GM12864 (cell line): Measurements from ENCODE around the gene AP5Z1.

Experiments
- DNase-seq: peaks from one replicate; pipeline ENCODE4 v3.0.0-alpha.2; 2011; ENCODE audit warnings: low read depth
- H3K4me3 ChIP-seq: 2 replicates; pipeline ENCODE4 v1.5.1; 2011; ENCODE audit warnings: mild to moderate bottlenecking, low read depth, low read length, control low read depth
- TF ChIP-seq, protein P1 (sequence below): IDR thresholded peaks from 2 replicates; pipeline ENCODE4 v1.5.1; 2011; ENCODE audit warnings: low read depth, mild to moderate bottlenecking, moderate library complexity, low read length, control low read depth, inconsistent platforms; ENCODE audit errors: missing control alignments

Gene AP5Z1

DNA sequence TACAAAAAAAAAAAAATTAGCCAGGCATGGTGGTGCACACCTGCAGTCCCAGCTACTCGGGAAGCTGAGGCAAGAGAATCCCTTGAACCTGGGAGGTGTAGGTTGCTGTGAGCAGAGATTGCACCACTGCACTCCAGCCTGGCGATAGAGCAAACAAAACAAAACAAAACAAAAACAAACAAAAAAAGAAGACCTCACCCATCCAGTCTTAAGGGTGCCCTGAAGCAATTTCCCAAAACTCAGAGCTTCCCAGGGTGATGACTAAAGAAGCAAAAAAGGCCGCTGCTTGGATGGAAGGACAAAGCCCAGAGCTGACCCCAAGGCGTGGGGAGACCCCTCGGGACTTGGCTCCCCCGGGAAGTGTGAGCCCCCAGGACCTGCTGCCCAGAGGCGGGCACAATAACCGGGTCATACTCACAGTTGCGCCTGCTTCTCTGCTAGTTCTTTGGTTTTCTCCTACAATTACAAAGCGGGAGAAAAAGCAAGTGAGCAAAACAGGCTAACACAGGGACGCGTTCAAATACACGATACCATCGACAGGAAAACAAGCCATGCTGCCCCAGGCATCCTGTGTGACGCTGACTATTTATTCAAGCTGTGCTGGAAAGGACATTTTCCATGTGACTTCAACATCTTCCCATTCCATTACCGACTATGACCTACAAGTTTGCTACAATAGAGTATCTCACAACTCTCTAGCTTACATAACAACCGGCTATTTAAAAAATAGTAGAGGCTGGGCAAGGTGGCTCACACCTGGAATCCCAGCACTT is 56.5 kb downstream of the AP5Z1 start:
- TF ChIP-seq, protein P1, sequence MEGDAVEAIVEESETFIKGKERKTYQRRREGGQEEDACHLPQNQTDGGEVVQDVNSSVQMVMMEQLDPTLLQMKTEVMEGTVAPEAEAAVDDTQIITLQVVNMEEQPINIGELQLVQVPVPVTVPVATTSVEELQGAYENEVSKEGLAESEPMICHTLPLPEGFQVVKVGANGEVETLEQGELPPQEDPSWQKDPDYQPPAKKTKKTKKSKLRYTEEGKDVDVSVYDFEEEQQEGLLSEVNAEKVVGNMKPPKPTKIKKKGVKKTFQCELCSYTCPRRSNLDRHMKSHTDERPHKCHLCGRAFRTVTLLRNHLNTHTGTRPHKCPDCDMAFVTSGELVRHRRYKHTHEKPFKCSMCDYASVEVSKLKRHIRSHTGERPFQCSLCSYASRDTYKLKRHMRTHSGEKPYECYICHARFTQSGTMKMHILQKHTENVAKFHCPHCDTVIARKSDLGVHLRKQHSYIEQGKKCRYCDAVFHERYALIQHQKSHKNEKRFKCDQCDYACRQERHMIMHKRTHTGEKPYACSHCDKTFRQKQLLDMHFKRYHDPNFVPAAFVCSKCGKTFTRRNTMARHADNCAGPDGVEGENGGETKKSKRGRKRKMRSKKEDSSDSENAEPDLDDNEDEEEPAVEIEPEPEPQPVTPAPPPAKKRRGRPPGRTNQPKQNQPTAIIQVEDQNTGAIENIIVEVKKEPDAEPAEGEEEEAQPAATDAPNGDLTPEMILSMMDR, result no peak
- no peak overlapping the region for H3K4me3 ChIP-seq
- DNase-seq, result no peak

DNA sequence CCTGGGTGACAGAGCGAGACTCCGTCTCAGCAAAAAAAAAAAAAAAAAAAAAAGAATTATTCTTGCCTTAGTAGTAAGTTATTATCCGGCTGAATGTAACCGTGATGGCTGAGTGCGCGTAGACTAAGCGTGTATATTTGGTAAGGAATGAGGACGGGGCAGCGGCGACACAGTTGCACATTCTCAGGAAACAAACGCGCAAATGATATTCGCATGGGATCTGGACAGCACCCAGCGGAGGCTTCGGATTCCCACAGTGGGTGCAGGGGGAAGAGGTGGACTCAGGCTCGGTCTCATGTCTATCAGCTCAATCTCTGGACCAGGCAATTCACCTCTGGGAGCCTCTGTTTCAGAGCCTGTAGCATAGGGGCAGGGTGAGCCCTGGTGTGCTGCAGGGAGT is 57.3 kb downstream of the AP5Z1 start:
- TF ChIP-seq, protein P1, result no peak
- DNase-seq, result no peak
- no peak overlapping the region for H3K4me3 ChIP-seq

DNA sequence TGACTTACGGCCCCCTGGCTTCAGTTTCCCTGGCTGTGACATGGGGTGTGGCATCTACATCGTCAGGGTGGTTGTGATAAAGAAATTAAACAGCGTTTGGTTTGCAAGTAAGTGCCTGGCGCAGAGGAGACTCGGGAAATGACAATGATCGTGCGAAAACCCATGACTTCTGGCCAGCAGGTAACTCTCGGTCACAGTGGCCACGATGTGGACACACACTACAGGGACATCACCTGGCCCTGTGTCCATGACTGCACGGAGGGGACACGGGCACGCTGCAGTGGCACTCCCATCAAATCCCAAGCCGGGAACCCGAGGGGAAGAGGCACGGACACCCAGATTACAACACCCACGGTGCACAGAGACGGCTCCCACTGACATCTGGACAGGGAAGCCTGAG is 57.8 kb downstream of the AP5Z1 start:
- H3K4me3 ChIP-seq, result no peak overlapping the region
- TF ChIP-seq, protein P1, result no peak
- DNase-seq, result no peak

DNA sequence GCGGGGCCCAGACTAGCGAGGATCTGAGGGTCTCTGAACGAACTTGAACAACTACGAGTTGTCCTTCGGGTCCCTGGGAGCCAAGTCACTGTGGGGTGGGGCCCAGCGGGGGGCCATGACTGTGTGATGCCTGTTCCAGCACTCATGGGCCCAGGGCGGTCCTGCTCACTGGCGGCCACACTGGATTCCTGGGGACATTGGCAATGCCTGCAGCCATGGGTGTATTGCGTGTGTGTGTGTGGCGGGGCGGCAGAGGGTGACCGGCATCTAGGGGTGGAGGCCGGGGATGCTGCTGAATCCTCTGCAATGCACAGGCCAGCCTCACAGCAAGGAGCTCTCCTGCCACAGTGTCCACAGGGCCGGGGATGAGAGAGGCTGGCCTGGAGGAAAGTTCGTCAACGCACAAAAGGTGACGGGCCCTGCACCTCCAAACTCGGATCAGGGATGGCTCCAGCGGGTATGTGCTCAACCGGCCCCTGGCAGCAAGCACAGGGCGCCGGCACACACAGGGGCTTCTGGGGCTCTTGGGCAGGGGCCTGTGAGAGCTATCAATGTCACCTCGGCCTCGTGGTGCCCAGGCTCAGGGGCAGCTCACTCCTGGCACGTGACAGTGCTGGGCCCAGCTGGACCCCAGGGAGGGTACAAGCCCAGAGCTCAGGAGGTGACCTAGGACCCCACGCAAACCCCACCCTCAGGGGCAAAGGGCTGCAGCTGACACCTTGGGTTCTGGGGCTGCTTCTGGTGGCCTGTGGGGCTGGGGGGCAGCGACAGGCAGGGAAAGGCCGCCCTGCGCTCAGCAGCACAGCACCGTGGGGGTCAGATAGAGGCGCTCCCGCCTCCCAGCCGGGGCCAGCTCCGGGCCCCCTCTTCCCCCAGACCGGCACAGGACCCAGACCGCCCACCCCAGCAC is 58.5 kb downstream of the AP5Z1 start:
- TF ChIP-seq, protein P1, result no peak
- no peak for DNase-seq

DNA sequence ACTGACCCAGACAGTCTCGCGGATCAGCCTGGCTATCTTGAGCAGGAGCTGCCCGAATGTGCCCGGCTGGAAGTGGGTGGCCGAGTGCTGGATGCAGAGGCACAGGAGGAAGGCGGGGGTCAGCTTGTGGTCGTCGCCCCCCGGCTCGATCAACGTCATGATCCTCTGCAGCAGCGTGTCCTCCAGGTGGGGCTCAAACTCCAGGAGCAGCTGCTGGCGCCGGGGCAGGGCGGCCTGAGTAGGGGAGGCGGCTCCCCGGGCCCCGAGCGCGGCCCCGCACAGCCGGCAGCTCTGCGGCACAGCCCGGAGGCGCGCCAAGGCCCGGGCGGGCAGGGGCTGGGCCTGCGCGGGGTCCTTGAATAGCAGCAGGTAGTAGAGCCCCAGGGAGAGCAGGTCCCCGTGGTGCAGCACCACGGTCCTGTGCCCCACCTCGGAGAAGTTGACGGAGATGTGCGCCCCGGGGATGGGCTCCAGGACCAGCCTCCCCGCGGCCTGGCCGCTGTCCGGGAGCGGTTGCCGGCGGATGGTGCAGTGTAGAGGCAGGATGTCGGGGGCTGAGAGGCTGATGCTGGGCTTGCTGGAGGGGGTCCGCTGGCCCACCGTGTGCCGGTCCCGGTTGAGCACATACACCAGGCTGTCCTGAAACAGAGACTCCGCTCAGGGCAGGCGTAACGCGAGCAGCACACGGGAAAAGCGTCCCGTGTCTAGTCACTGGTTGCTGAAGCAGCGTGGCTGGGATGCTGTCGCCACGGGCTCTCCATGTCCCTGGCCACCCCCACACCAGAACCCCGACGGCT is 59.4 kb downstream of the AP5Z1 start:
- DNase-seq, result no peak
- no peak overlapping the region for H3K4me3 ChIP-seq
- TF ChIP-seq, protein P1, result no peak

More for the DNA sequence above, 58.5 kb downstream of the AP5Z1 start:
- H3K4me3 ChIP-seq, result no peak overlapping the region

DNA sequence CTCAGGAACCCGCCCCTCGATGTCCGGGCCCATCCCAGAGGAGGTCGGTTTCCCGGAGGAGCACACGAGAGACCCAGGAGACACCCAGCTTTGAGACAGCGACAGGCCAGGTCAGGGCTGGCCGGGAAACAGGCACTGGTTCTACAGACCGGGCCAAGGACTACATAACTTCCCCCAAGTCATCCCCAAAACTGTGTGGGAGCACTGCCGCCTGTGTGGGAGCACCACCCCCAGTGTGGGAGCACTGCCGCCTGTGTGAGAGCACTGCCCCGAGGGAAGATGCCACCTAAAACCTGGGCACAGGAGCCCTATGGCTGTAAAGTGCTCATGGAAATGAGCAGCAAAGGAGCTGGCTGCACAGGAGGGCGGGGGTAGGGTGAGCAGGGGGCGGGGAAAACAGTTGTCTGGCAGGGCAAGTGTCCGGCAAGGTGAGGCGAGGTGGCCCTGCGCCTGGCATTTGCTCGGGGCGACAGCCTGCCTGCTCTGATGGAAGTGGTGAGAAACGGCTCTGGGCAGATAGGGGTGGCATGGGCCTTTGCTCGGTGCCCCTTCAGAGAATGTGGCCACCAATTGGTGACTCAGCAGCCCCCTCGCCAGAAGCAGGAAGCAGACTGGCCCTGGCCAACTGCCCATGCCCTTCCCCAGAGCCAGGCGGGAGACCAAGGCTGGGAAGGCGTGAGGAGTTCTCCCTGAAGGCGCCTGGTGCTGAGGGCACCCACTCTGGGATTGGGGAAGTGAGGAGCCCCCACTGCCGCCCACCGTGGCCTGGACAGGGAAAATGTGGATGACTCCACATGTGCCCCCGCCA is 60.2 kb downstream of the AP5Z1 start:
- TF ChIP-seq, protein P1, result no peak
- H3K4me3 ChIP-seq, result no peak overlapping the region
- no peak for DNase-seq
